ENCODE results near the gene C6orf118. TPM values are rescaled to one million over a fixed set of nuclear protein-coding genes. Genes with fewer than 3 reads are reported as not detected.

The C6orf118 gene
- total RNA-seq, 1 donor from 2014 or later, result not detected

- intact Hi-C loops (cut with micrococcal nuclease), result no loop called here
These were observed 64.7 kb downstream of the C6orf118 start for GRCh38 chr6:165244524-165245247.

GRCh38 chr6:165243801-165244200 lies 65.6 kb downstream of the C6orf118 start:
- intact Hi-C loops (cut with micrococcal nuclease), result no loop called here

- intact Hi-C loops (cut with micrococcal nuclease), result no loop called here
These were observed 73.1 kb downstream of the C6orf118 start for GRCh38 chr6:165236326-165236725.

GRCh38 chr6:165232731-165233488 lies 76.5 kb downstream of the C6orf118 start:
- intact Hi-C loops (cut with micrococcal nuclease), result no loop called here

GRCh38 chr6:165231581-165232561 lies 77.5 kb downstream of the C6orf118 start:
- intact Hi-C loops (cut with micrococcal nuclease), result no loop called here

GRCh38 chr6:165231177-165231576 lies 78.2 kb downstream of the C6orf118 start:
- intact Hi-C loops (cut with micrococcal nuclease), result no loop called here

Data from T-helper 2 cell treated with Interferon-gamma antibody and Interleukin-4, amounts not matched to agents 100 ng/mL and 5 ng/mL, for 36 hours (primary cell).